ENCODE measurements around the gene COBL. TPM values are rescaled to one million over a fixed set of nuclear protein-coding genes. Genes with fewer than 3 reads are reported as not detected.

Gene COBL
- total and polyA plus RNA-seq, 2 of the 4 experiments (the other 2 are of a cell fraction): under 0.01 TPM; not detected in 1

GRCh38 chr7:51082940-51083533 is 233.6 kb downstream of the COBL start:
- TF ChIP-seq RFX5 (IDR thresholded peaks at IDR 0.05; ENCODE audit: low read depth, low read length) (no peak), MAZ (IDR thresholded peaks at IDR 0.05; ENCODE audit: borderline replicate concordance, low read depth, low read length) (no peak), SMC3 (IDR thresholded peaks at IDR 0.05; ENCODE audit: low read depth, low read length) (no peak), RCOR1 (IDR thresholded peaks at IDR 0.05; ENCODE audit: insufficient replicate concordance, low read length) (no peak), MAFK (IDR thresholded peaks at IDR 0.05; ENCODE audit: low read depth, low read length) (no peak), NFE2L2 (IDR thresholded peaks at IDR 0.05; ENCODE audit: low read depth, low read length) (no peak), ELK1 (IDR thresholded peaks at IDR 0.05; ENCODE audit: borderline replicate concordance, low read depth, low read length) (no peak), FOS (IDR thresholded peaks at IDR 0.05; ENCODE audit: low read depth, low read length) (no peak), RAD21 (IDR thresholded peaks at IDR 0.05; ENCODE audit: low read length) (no peak), CHD1 (IDR thresholded peaks at IDR 0.05; ENCODE audit: low read depth, low read length) (no peak), USF2 (IDR thresholded peaks at IDR 0.05; ENCODE audit: low read depth, low read length) (no peak), BHLHE40 (IDR thresholded peaks at IDR 0.05; ENCODE audit: low read depth, low read length) (no peak)
- Histone ChIP-seq H3K56ac (ENCODE audit: extremely low read depth, insufficient read depth, low read length) (no peak overlapping the region), H2BK120ac (ENCODE audit: low read depth, low read length) (no peak overlapping the region), H3K4me3 (ENCODE audit: insufficient read depth, low read depth, low read length) (no peak overlapping the region), H2BK15ac (ENCODE audit: low read depth, low read length) (no peak overlapping the region), H3K27ac (ENCODE audit: insufficient read depth, low read length) (no peak overlapping the region), H2BK20ac (ENCODE audit: low read depth, low read length) (no peak overlapping the region), H3K9me1 (ENCODE audit: insufficient read depth, low read length) (no peaks in the 10 kb centered on the region), H3K27me3 (ENCODE audit: control insufficient read depth, insufficient read depth, low read length) (peaks cover 18% of the 10 kb centered on the region), H2AFZ (replicated peaks; ENCODE audit: low read length, poor library complexity) (no peak overlapping the region), H3K9ac (ENCODE audit: low read depth, low read length) (no peak overlapping the region), H3K4me1 (ENCODE audit: control insufficient read depth, insufficient read depth, low read length) (no peaks in the 10 kb centered on the region), H4K8ac (ENCODE audit: low read depth in 2 of 2, low read length in 2 of 2) (no peak overlapping the region), H4K91ac (ENCODE audit: insufficient read depth, low read depth, low read length) (no peak overlapping the region), H2AK5ac (ENCODE audit: low read depth, low read length) (no peak overlapping the region), H3K4me2 (ENCODE audit: low read depth, low read length) (no peak overlapping the region), H2AK9ac (replicated peaks; ENCODE audit: low read depth, low read length, poor library complexity) (no peak overlapping the region), H4K20me1 (ENCODE audit: insufficient read depth, low read length) (no peaks in the 10 kb centered on the region), H3K23ac (ENCODE audit: low read depth, low read length) (no peak overlapping the region), H4K5ac (ENCODE audit: low read depth, low read length) (no peak overlapping the region), H2BK5ac (ENCODE audit: low read depth, low read length, poor library complexity, severe bottlenecking) (no peak overlapping the region), H3K14ac (replicated peaks; ENCODE audit: low read depth, low read length) (no peak overlapping the region), H3K4ac (ENCODE audit: low read depth, low read length) (no peak overlapping the region), H3K36me3 (ENCODE audit: control insufficient read depth, insufficient read depth, low read length) (no peaks in the 10 kb centered on the region), H3K18ac (ENCODE audit: low read depth, low read length) (no peak overlapping the region), H3K79me1 (ENCODE audit: low read depth in 1 of 2, low read length in 2 of 2) (no peaks in the 10 kb centered on the region), H3K9me3 (ENCODE audit: control insufficient read depth, insufficient read depth, low read length) (no peaks in the 10 kb centered on the region)
- dilution Hi-C loops (cut with HindIII; ENCODE audit: low sequenced_read_pairs, unreplicated experiment): no loop called here
- POLR2A ChIA-PET (ENCODE audit: unreplicated experiment): no interaction called here
- CTCF ChIA-PET: interaction anchor here (0.6 kb wide), 2 partner anchors 13 to 28 kb away, joined by 3 read pairs; no protein-coding TSS in a partner anchor
- 83% methylated on average over 4 of the region's 14 CpGs; no CpG with 5 or more reads in 1 of the 2 experiments for WGBS, 2 experiments (ENCODE audit: extremely low coverage in 2 of 2, insufficient read length in 1 of 2)
- intact Hi-C loops (cut with micrococcal nuclease): no loop called here
- BruUV-seq (replicated peaks): no TSS peak
- in situ Hi-C loops (cut with MboI; ENCODE audit: low sequenced_read_pairs): no loop called here
- DNase-seq (no peak), ATAC-seq (ENCODE audit: low read depth) (no peak)

Measured in IMR-90 (cell line).